HCT116 (cell line): ENCODE data around the gene HRC. TPM values are rescaled to one million over a fixed set of nuclear protein-coding genes. Genes with fewer than 3 reads are reported as not detected.

Experiments
- ATAC-seq: fragments of 200-7000 bp; cut with Tn5 transposase; 2 replicates; pipeline ENCODE4 v1.9.1; 2020; ENCODE audit warnings: mild to moderate bottlenecking, moderate library complexity
- BruUV-seq: library from RNA; stranded (reverse); fragments of 400-500 nt; replicated peaks from 2 replicates; lab custom pipeline; 2021; lab: Mats Ljungman, UMichigan
- CTCF ChIA-PET: fragments of 300-600 bp; sonication (Branson Sonifier 250); formaldehyde crosslinking; loops from one replicate; lab custom pipeline; 2021; ENCODE audit warnings: antibody characterized with exemption; lab: Charles Lee
- POLR2A ChIA-PET: fragments of 300-600, 350-600 bp; sonication (Branson Sonifier 250); formaldehyde crosslinking; loops from one replicate; lab custom pipeline; 2021; ENCODE audit warnings: antibody characterized with exemption; lab: Charles Lee
- RAD21 ChIA-PET, 2 experiments: fragments of 300-600 bp; sonication (Branson Sonifier 250); formaldehyde crosslinking; loops; one replicate each; lab custom pipeline; 2023; ENCODE audit warnings: low total read pairs in 2 of 2; ENCODE audit not compliant: uncharacterized antibody in 2 of 2, unreplicated experiment in 2 of 2, low non-redundant PET in 1 of 2; lab: Charles Lee
- DNase-seq: peaks from one replicate; pipeline ENCODE4 v3.0.0-alpha.2; 2010; ENCODE audit warnings: low read depth, low spot score
- H2AFZ ChIP-seq: fragments of 200-600 bp; shearing (Covaris generic), sonication (generic); 2 replicates; pipeline ENCODE4 v1.6.1; 2017; ENCODE audit warnings: low read depth, mixed run types, mixed read lengths, antibody characterized with exemption, low read length; ENCODE audit not compliant: poor library complexity, severe bottlenecking
- H3K27ac ChIP-seq: 2 replicates; pipeline ENCODE4 v1.5.1; 2012; ENCODE audit warnings: low read depth, low read length
- H3K27me3 ChIP-seq: fragments of 200-600 bp; sonication (generic); 2 replicates; pipeline ENCODE4 v1.6.1; 2016; ENCODE audit warnings: mixed run types, low read length, mixed read lengths; ENCODE audit not compliant: insufficient read depth
- H3K36me3 ChIP-seq, 2 experiments: fragments of 200-500 bp in 1 of 2; fragments of 200-600 bp in 1 of 2; sonication (Bioruptor generic) in 1 of 2; sonication (generic) in 1 of 2; 2 replicates each; pipeline versions ENCODE4 v1.5.1 to v1.6.1; 2014 to 2016; ENCODE audit warnings: low read length in 2 of 2, inconsistent platforms in 1 of 2, mixed read lengths in 1 of 2, mixed run types in 1 of 2; ENCODE audit not compliant: insufficient read depth in 2 of 2, control insufficient read depth in 1 of 2
- H3K4me1 ChIP-seq, 2 experiments: fragments of 200-600 bp in 1 of 2; sonication (generic) in 1 of 2; 2 replicates each; pipeline versions ENCODE4 v1.5.1 to v1.6.1; 2012 to 2017; ENCODE audit warnings: low read length in 2 of 2, inconsistent platforms in 1 of 2, mild to moderate bottlenecking in 1 of 2, mixed read lengths in 1 of 2, mixed run types in 1 of 2, moderate library complexity in 1 of 2; ENCODE audit not compliant: insufficient read depth in 2 of 2, control insufficient read depth in 1 of 2
- H3K4me2 ChIP-seq: fragments of 200-600 bp; sonication (generic); 2 replicates; pipeline ENCODE4 v1.6.1; 2017; ENCODE audit warnings: mixed run types, low read length, mixed read lengths
- H3K4me3 ChIP-seq, 2 experiments: fragments of 200-600 bp in 1 of 2; sonication (generic) in 1 of 2; replicated peaks in 1 of 2; 2 replicates each; pipeline ENCODE4 v1.5.1; 2011 to 2016; ENCODE audit warnings: low read length in 2 of 2, control low read depth in 1 of 2, low read depth in 1 of 2, mild to moderate bottlenecking in 1 of 2, mixed read lengths in 1 of 2, mixed run types in 1 of 2
- H3K79me2 ChIP-seq: fragments of 200-600 bp; sonication (generic); 2 replicates; pipeline ENCODE4 v1.6.1; 2017; ENCODE audit warnings: mild to moderate bottlenecking, mixed run types, low read length, moderate library complexity, mixed read lengths; ENCODE audit not compliant: insufficient read depth
- H3K9ac ChIP-seq: fragments of 200-600 bp; sonication (generic); 2 replicates; pipeline ENCODE4 v1.6.1; 2016; ENCODE audit warnings: low read length, mixed read lengths
- H3K9me2 ChIP-seq: fragments of 200-600 bp; sonication (generic), shearing (Covaris generic); 2 replicates; pipeline ENCODE4 v1.6.1; 2017; ENCODE audit warnings: mixed run types, mild to moderate bottlenecking, moderate library complexity; ENCODE audit not compliant: insufficient read depth
- H3K9me3 ChIP-seq, 2 experiments: fragments of 200-500 bp in 1 of 2; fragments of 200-600 bp in 1 of 2; sonication (Bioruptor generic) in 1 of 2; sonication (generic) in 1 of 2; 2 replicates each; pipeline ENCODE4 v1.6.1; 2014 to 2017; ENCODE audit warnings: low read length in 2 of 2, mixed read lengths in 2 of 2, inconsistent platforms in 1 of 2, low read depth in 1 of 2, mild to moderate bottlenecking in 1 of 2, mixed run types in 1 of 2, moderate library complexity in 1 of 2; ENCODE audit not compliant: control insufficient read depth in 1 of 2, insufficient read depth in 1 of 2
- H4K20me1 ChIP-seq: fragments of 200-600 bp; sonication (generic), shearing (Covaris generic); 2 replicates; pipeline ENCODE4 v1.6.1; 2017; ENCODE audit warnings: mixed run types, mild to moderate bottlenecking, moderate library complexity; ENCODE audit not compliant: insufficient read depth
- CBX3 ChIP-seq: IDR thresholded peaks from 2 replicates; pipeline ENCODE4 v1.6.1; 2012; ENCODE audit warnings: low read depth
- EGR1 ChIP-seq: IDR thresholded peaks from 2 replicates; pipeline ENCODE4 v1.6.1; 2012; ENCODE audit warnings: low read depth
- EZH2 ChIP-seq: fragments of 200-600 bp; sonication (generic); IDR thresholded peaks from 2 replicates; pipeline ENCODE4 v1.6.1; 2017; ENCODE audit warnings: antibody characterized with exemption, mixed run types
- EZH2phosphoT487 ChIP-seq: fragments of 200-600 bp; IDR thresholded peaks from 2 replicates; pipeline ENCODE4 v1.6.1; 2018; ENCODE audit warnings: antibody characterized with exemption, borderline replicate concordance
- FOSL1 ChIP-seq: IDR thresholded peaks from 2 replicates; pipeline ENCODE4 v1.6.1; 2012; ENCODE audit warnings: low read depth
- MAX ChIP-seq: IDR thresholded peaks from 2 replicates; pipeline ENCODE4 v1.6.1; 2012
- POLR2AphosphoS5 ChIP-seq: IDR thresholded peaks from 2 replicates; pipeline ENCODE4 v1.6.1; 2011; ENCODE audit warnings: mild to moderate bottlenecking, low read depth, low read length, moderate library complexity
- RAD21 ChIP-seq: IDR thresholded peaks from 2 replicates; pipeline ENCODE4 v1.6.1; 2012; ENCODE audit warnings: low read depth, mild to moderate bottlenecking
- SP1 ChIP-seq: IDR thresholded peaks from 2 replicates; pipeline ENCODE4 v1.6.1; 2012; ENCODE audit warnings: low read depth
- TCF7L2 ChIP-seq: IDR thresholded peaks from 2 replicates; pipeline ENCODE4 v1.7.0; 2011; ENCODE audit warnings: borderline replicate concordance, inconsistent platforms; ENCODE audit not compliant: insufficient read depth, insufficient read length; ENCODE audit errors: extremely low read depth
- ZNF274 ChIP-seq: fragments of 200-500 bp; sonication (Bioruptor generic); IDR thresholded peaks from 2 replicates; pipeline ENCODE4 v1.6.1; 2014; ENCODE audit warnings: mild to moderate bottlenecking, low read depth, low read length, inconsistent platforms
- intact Hi-C: fragments of 100-400 bp; cut with micrococcal nuclease; formaldehyde crosslinking; loops from 2 replicates; pipeline ENCODE4 v1.10.0; 2022
- total RNA-seq: library from RNA; stranded (reverse); gene quantifications from one replicate; pipeline ENCODE4 v1.2.1, GENCODE V29; 2021; ENCODE audit not compliant: unreplicated experiment
- TF ChIP-seq, protein P1 (sequence below), 3 experiments: fragments of 200-600 bp in 1 of 3; sonication (generic) in 1 of 3; IDR thresholded peaks in 2 of 3; conservative IDR thresholded peaks in 1 of 3; 2 replicates each; pipeline ENCODE4 v1.5.1; 2012 to 2017; ENCODE audit warnings: low read depth in 2 of 3, low read length in 2 of 3, antibody characterized with exemption in 1 of 3, borderline replicate concordance in 1 of 3, control low read depth in 1 of 3, mild to moderate bottlenecking in 1 of 3, mixed read lengths in 1 of 3, mixed run types in 1 of 3, moderate library complexity in 1 of 3; ENCODE audit not compliant: insufficient read depth in 1 of 3
- TF ChIP-seq, protein P2 (sequence below): IDR thresholded peaks from 2 replicates; pipeline ENCODE4 v1.6.1; 2012; ENCODE audit warnings: low read depth

HRC gene
- total RNA-seq, 1 experiment from 2014 or later: not detected

DNA sequence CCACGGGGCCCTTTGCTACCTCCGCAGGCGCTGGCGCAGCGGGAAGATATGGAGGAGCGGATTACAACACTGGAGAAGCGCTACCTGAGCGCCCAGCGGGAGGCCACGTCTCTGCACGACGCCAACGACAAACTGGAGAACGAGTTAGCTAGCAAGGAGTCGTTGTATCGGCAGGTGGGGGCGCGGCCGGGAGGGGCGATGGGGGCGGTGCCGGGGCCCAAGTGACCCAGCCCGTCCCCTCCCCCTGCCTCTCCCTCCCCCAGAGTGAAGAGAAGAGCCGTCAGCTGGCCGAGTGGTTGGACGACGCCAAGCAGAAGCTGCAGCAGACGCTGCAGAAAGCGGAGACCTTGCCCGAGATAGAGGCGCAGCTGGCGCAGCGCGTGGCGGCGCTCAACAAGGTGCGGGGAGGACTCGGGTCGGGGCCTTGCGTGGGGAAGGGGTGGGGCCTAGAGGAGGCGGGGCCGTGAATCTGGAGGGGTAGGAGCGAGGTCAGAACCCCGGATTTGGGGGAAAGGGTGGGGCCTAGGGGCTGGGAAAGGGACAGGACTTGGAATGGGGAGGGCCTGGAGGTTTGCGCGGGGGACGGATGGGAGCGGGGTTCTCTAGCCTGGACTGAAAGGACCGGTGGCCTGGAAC lies 22.1 kb downstream of the HRC start:
- no peak for DNase-seq
- Histone ChIP-seq H3K79me2 (no peaks in the 10 kb centered on the region), H3K4me3 (no peak overlapping the region), H3K36me3 (peaks cover 0 to 15% of the 10 kb centered on the region in 2 experiments; a peak in 2 of 4 replicates), H3K27ac (no peak overlapping the region), H3K9ac (no peak overlapping the region), H3K4me2 (no peak overlapping the region), H3K9me2 (no peaks in the 10 kb centered on the region), H3K4me1 (peaks cover 12 to 31% of the 10 kb centered on the region in 2 experiments), H3K27me3 (no peaks in the 10 kb centered on the region), H3K9me3 (no peaks in the 10 kb centered on the region), H4K20me1 (no peaks in the 10 kb centered on the region), H2AFZ (no peak overlapping the region)
- intact Hi-C loops: no loop called here
- ATAC-seq: no peak
- ChIA-PET POLR2A (no interaction called here), CTCF (interaction anchor here (1.0 kb wide), 1 partner anchor 13 kb away, joined by 4 read pairs; no protein-coding TSS in a partner anchor), RAD21 (no interaction called here)
- TF ChIP-seq EZH2phosphoT487 (no peak), EZH2 (no peak), TCF7L2 (no peak), SP1 (no peak), CBX3 (no peak), ZNF274 (no peak), EGR1 (no peak), FOSL1 (no peak), POLR2AphosphoS5 (no peak), RAD21 (no peak), MAX (no peak)
- TF ChIP-seq, protein P1, sequence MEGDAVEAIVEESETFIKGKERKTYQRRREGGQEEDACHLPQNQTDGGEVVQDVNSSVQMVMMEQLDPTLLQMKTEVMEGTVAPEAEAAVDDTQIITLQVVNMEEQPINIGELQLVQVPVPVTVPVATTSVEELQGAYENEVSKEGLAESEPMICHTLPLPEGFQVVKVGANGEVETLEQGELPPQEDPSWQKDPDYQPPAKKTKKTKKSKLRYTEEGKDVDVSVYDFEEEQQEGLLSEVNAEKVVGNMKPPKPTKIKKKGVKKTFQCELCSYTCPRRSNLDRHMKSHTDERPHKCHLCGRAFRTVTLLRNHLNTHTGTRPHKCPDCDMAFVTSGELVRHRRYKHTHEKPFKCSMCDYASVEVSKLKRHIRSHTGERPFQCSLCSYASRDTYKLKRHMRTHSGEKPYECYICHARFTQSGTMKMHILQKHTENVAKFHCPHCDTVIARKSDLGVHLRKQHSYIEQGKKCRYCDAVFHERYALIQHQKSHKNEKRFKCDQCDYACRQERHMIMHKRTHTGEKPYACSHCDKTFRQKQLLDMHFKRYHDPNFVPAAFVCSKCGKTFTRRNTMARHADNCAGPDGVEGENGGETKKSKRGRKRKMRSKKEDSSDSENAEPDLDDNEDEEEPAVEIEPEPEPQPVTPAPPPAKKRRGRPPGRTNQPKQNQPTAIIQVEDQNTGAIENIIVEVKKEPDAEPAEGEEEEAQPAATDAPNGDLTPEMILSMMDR (IDR thresholded peaks at IDR 0.05 in 2 of 3, conservative IDR thresholded peaks at IDR 0.05 in 1 of 3; ENCODE audit: borderline replicate concordance in 1 of 3, insufficient read depth in 1 of 3, low read depth in 2 of 3, low read length in 2 of 3): no peak
- TF ChIP-seq, protein P2, sequence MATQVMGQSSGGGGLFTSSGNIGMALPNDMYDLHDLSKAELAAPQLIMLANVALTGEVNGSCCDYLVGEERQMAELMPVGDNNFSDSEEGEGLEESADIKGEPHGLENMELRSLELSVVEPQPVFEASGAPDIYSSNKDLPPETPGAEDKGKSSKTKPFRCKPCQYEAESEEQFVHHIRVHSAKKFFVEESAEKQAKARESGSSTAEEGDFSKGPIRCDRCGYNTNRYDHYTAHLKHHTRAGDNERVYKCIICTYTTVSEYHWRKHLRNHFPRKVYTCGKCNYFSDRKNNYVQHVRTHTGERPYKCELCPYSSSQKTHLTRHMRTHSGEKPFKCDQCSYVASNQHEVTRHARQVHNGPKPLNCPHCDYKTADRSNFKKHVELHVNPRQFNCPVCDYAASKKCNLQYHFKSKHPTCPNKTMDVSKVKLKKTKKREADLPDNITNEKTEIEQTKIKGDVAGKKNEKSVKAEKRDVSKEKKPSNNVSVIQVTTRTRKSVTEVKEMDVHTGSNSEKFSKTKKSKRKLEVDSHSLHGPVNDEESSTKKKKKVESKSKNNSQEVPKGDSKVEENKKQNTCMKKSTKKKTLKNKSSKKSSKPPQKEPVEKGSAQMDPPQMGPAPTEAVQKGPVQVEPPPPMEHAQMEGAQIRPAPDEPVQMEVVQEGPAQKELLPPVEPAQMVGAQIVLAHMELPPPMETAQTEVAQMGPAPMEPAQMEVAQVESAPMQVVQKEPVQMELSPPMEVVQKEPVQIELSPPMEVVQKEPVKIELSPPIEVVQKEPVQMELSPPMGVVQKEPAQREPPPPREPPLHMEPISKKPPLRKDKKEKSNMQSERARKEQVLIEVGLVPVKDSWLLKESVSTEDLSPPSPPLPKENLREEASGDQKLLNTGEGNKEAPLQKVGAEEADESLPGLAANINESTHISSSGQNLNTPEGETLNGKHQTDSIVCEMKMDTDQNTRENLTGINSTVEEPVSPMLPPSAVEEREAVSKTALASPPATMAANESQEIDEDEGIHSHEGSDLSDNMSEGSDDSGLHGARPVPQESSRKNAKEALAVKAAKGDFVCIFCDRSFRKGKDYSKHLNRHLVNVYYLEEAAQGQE: no peak
- BruUV-seq: no TSS peak
